HCT116 (cell line): ENCODE data around the gene MYLK4. TPM values are rescaled to one million over a fixed set of nuclear protein-coding genes. Genes with fewer than 3 reads are reported as not detected.

Experiments used
- ATAC-seq: fragments of 200-7000 bp; cut with Tn5 transposase; 2 replicates; pipeline ENCODE4 v1.9.1; 2020; ENCODE audit warnings: mild to moderate bottlenecking, moderate library complexity
- BruUV-seq: library from RNA; stranded (reverse); fragments of 400-500 nt; replicated peaks from 2 replicates; lab custom pipeline; 2021; lab: Mats Ljungman, UMichigan
- CTCF ChIA-PET: fragments of 300-600 bp; sonication (Branson Sonifier 250); formaldehyde crosslinking; loops from one replicate; lab custom pipeline; 2021; ENCODE audit warnings: antibody characterized with exemption; lab: Charles Lee
- POLR2A ChIA-PET: fragments of 300-600, 350-600 bp; sonication (Branson Sonifier 250); formaldehyde crosslinking; loops from one replicate; lab custom pipeline; 2021; ENCODE audit warnings: antibody characterized with exemption; lab: Charles Lee
- RAD21 ChIA-PET, 2 experiments: fragments of 300-600 bp; sonication (Branson Sonifier 250); formaldehyde crosslinking; loops; one replicate each; lab custom pipeline; 2023; ENCODE audit warnings: low total read pairs in 2 of 2; ENCODE audit not compliant: uncharacterized antibody in 2 of 2, unreplicated experiment in 2 of 2, low non-redundant PET in 1 of 2; lab: Charles Lee
- DNase-seq: peaks from one replicate; pipeline ENCODE4 v3.0.0-alpha.2; 2010; ENCODE audit warnings: low read depth, low spot score
- H2AFZ ChIP-seq: fragments of 200-600 bp; shearing (Covaris generic), sonication (generic); 2 replicates; pipeline ENCODE4 v1.6.1; 2017; ENCODE audit warnings: low read depth, mixed run types, mixed read lengths, antibody characterized with exemption, low read length; ENCODE audit not compliant: poor library complexity, severe bottlenecking
- H3K27ac ChIP-seq: 2 replicates; pipeline ENCODE4 v1.5.1; 2012; ENCODE audit warnings: low read depth, low read length
- H3K27me3 ChIP-seq: fragments of 200-600 bp; sonication (generic); 2 replicates; pipeline ENCODE4 v1.6.1; 2016; ENCODE audit warnings: mixed run types, low read length, mixed read lengths; ENCODE audit not compliant: insufficient read depth
- H3K36me3 ChIP-seq, 2 experiments: fragments of 200-500 bp in 1 of 2; fragments of 200-600 bp in 1 of 2; sonication (Bioruptor generic) in 1 of 2; sonication (generic) in 1 of 2; 2 replicates each; pipeline versions ENCODE4 v1.5.1 to v1.6.1; 2014 to 2016; ENCODE audit warnings: low read length in 2 of 2, inconsistent platforms in 1 of 2, mixed read lengths in 1 of 2, mixed run types in 1 of 2; ENCODE audit not compliant: insufficient read depth in 2 of 2, control insufficient read depth in 1 of 2
- H3K4me1 ChIP-seq, 2 experiments: fragments of 200-600 bp in 1 of 2; sonication (generic) in 1 of 2; 2 replicates each; pipeline versions ENCODE4 v1.5.1 to v1.6.1; 2012 to 2017; ENCODE audit warnings: low read length in 2 of 2, inconsistent platforms in 1 of 2, mild to moderate bottlenecking in 1 of 2, mixed read lengths in 1 of 2, mixed run types in 1 of 2, moderate library complexity in 1 of 2; ENCODE audit not compliant: insufficient read depth in 2 of 2, control insufficient read depth in 1 of 2
- H3K4me2 ChIP-seq: fragments of 200-600 bp; sonication (generic); 2 replicates; pipeline ENCODE4 v1.6.1; 2017; ENCODE audit warnings: mixed run types, low read length, mixed read lengths
- H3K4me3 ChIP-seq, 2 experiments: fragments of 200-600 bp in 1 of 2; sonication (generic) in 1 of 2; replicated peaks in 1 of 2; 2 replicates each; pipeline ENCODE4 v1.5.1; 2011 to 2016; ENCODE audit warnings: low read length in 2 of 2, control low read depth in 1 of 2, low read depth in 1 of 2, mild to moderate bottlenecking in 1 of 2, mixed read lengths in 1 of 2, mixed run types in 1 of 2
- H3K79me2 ChIP-seq: fragments of 200-600 bp; sonication (generic); 2 replicates; pipeline ENCODE4 v1.6.1; 2017; ENCODE audit warnings: mild to moderate bottlenecking, mixed run types, low read length, moderate library complexity, mixed read lengths; ENCODE audit not compliant: insufficient read depth
- H3K9ac ChIP-seq: fragments of 200-600 bp; sonication (generic); 2 replicates; pipeline ENCODE4 v1.6.1; 2016; ENCODE audit warnings: low read length, mixed read lengths
- H3K9me2 ChIP-seq: fragments of 200-600 bp; sonication (generic), shearing (Covaris generic); 2 replicates; pipeline ENCODE4 v1.6.1; 2017; ENCODE audit warnings: mixed run types, mild to moderate bottlenecking, moderate library complexity; ENCODE audit not compliant: insufficient read depth
- H3K9me3 ChIP-seq, 2 experiments: fragments of 200-500 bp in 1 of 2; fragments of 200-600 bp in 1 of 2; sonication (Bioruptor generic) in 1 of 2; sonication (generic) in 1 of 2; 2 replicates each; pipeline ENCODE4 v1.6.1; 2014 to 2017; ENCODE audit warnings: low read length in 2 of 2, mixed read lengths in 2 of 2, inconsistent platforms in 1 of 2, low read depth in 1 of 2, mild to moderate bottlenecking in 1 of 2, mixed run types in 1 of 2, moderate library complexity in 1 of 2; ENCODE audit not compliant: control insufficient read depth in 1 of 2, insufficient read depth in 1 of 2
- H4K20me1 ChIP-seq: fragments of 200-600 bp; sonication (generic), shearing (Covaris generic); 2 replicates; pipeline ENCODE4 v1.6.1; 2017; ENCODE audit warnings: mixed run types, mild to moderate bottlenecking, moderate library complexity; ENCODE audit not compliant: insufficient read depth
- CBX3 ChIP-seq: IDR thresholded peaks from 2 replicates; pipeline ENCODE4 v1.6.1; 2012; ENCODE audit warnings: low read depth
- EGR1 ChIP-seq: IDR thresholded peaks from 2 replicates; pipeline ENCODE4 v1.6.1; 2012; ENCODE audit warnings: low read depth
- ELF1 ChIP-seq: IDR thresholded peaks from 2 replicates; pipeline ENCODE4 v1.6.1; 2012; ENCODE audit warnings: low read depth, borderline replicate concordance
- EZH2 ChIP-seq: fragments of 200-600 bp; sonication (generic); IDR thresholded peaks from 2 replicates; pipeline ENCODE4 v1.6.1; 2017; ENCODE audit warnings: antibody characterized with exemption, mixed run types
- JUND ChIP-seq: IDR thresholded peaks from 2 replicates; pipeline ENCODE4 v1.6.1; 2012
- POLR2A ChIP-seq: IDR thresholded peaks from 2 replicates; pipeline ENCODE4 v1.7.0; 2011; ENCODE audit warnings: borderline replicate concordance; ENCODE audit not compliant: insufficient read depth, insufficient read length; ENCODE audit errors: extremely low read depth
- POLR2AphosphoS5 ChIP-seq: IDR thresholded peaks from 2 replicates; pipeline ENCODE4 v1.6.1; 2011; ENCODE audit warnings: mild to moderate bottlenecking, low read depth, low read length, moderate library complexity
- RAD21 ChIP-seq: IDR thresholded peaks from 2 replicates; pipeline ENCODE4 v1.6.1; 2012; ENCODE audit warnings: low read depth, mild to moderate bottlenecking
- SP1 ChIP-seq: IDR thresholded peaks from 2 replicates; pipeline ENCODE4 v1.6.1; 2012; ENCODE audit warnings: low read depth
- TCF7L2 ChIP-seq: IDR thresholded peaks from 2 replicates; pipeline ENCODE4 v1.7.0; 2011; ENCODE audit warnings: borderline replicate concordance, inconsistent platforms; ENCODE audit not compliant: insufficient read depth, insufficient read length; ENCODE audit errors: extremely low read depth
- intact Hi-C: fragments of 100-400 bp; cut with micrococcal nuclease; formaldehyde crosslinking; loops from 2 replicates; pipeline ENCODE4 v1.10.0; 2022
- total RNA-seq: library from RNA; stranded (reverse); gene quantifications from one replicate; pipeline ENCODE4 v1.2.1, GENCODE V29; 2021; ENCODE audit not compliant: unreplicated experiment
- TF ChIP-seq, protein P1 (sequence below): IDR thresholded peaks from 2 replicates; pipeline ENCODE4 v1.6.1; 2012

The MYLK4 gene
- total RNA-seq, 1 experiment from 2014 or later = 0.27 TPM

DNA sequence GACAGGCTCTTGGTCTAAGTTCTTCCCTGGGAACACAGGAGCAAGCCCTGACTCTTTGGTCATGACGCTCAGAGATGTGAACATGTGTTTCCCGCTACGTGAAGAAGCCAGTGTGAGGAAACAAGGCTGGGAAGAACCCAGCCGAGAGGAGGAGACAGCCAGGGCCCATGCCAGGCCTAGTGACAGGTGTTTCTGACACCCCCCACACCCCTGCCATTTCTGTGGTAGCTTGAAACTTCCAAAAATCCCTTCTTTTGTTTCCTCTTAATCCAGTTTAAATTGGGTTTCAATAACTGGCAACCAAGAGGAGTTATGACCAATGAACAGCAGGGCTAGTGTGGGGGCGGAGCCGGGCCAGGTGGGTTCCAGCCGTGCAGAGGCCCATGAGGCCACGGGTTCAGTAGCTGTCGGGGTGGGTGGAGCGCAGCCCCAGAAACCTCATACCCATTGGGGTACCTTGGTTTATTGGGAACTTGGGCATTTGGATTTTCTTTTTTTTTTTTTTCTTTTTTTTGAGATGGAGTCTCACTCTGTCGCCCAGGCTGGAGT is 47.9 kb upstream of the MYLK4 start (continued):
- TF ChIP-seq POLR2A (no peak), RAD21 (no peak), SP1 (no peak), EGR1 (no peak), TCF7L2 (no peak), EZH2 (no peak)
- TF ChIP-seq, all 23 proteins: peak for 0

DNA sequence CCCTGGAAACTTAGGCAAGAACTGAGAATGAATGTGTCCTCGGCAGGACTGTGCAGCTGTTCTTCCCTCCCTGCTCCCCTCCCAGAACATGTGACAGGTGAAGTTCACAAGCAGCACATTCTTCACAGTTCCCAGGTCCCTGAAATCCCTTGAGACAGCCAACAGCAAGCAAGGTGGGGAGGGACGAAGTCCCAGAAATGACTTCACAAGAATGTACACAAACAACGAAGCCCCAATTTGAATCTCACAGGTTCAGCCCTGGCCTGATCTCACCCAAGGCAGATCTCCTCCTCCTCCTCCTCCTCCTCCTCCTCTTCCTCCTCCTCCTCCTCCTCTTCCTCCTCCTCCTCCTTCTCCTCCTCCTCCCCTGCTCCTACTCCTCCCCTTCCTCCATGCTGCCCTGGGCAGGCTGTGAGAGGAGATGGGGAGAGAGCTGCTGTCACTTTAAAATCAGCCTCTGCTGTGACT is 46.9 kb upstream of the MYLK4 start:
- CTCF ChIA-PET = no interaction called here
- H3K27me3 ChIP-seq = no peaks in the 10 kb centered on the region
- no peak overlapping the region for H3K4me3 ChIP-seq
- RAD21 ChIA-PET = interaction anchor here in 1 of 2 experiments (0.6 kb wide), 1 partner anchor 359 kb away, joined by 4 read pairs; no protein-coding TSS in a partner anchor
- H3K79me2 ChIP-seq = no peaks in the 10 kb centered on the region
- no peak overlapping the region for H3K27ac ChIP-seq
- peaks cover 2 to 57% of the 10 kb centered on the region in 2 experiments; a peak in 3 of 4 replicates for H3K4me1 ChIP-seq
- H3K9ac ChIP-seq = no peak overlapping the region
- intact Hi-C loops = no loop called here
- POLR2A ChIA-PET = no interaction called here
- no peaks in the 10 kb centered on the region for H4K20me1 ChIP-seq
- H2AFZ ChIP-seq = no peak overlapping the region
- no peak overlapping the region for H3K4me2 ChIP-seq
- no peaks in the 10 kb centered on the region for H3K9me3 ChIP-seq
- H3K9me2 ChIP-seq = no peaks in the 10 kb centered on the region
- no peak for DNase-seq
- no peak for ATAC-seq
- no TSS peak for BruUV-seq
- no peak for TF ChIP-seq JUND
- no peak for TF ChIP-seq POLR2AphosphoS5
- TF ChIP-seq CBX3 = no peak
- TF ChIP-seq ELF1 = no peak
- no peaks in the 10 kb centered on the region for H3K36me3 ChIP-seq

DNA sequence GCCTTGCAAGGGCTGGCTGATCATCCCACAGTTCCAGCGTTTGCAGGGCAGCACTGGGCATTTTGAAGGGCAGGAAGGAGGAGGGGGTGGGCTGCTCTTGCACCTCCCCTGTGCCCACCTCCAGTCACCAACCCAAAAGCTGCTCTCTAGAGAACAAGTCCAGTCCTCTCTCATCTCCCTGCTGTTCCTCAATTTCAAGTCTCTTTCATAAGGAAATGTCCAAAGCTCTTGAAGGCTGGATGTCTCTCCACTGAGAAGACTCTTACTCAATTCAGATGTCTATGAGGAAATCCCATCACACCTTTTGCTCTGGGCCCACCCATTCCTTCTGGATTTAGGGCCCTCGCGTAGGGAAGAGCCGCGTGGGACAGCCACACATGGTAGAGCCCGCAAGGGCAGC is 46.1 kb upstream of the MYLK4 start:
- POLR2A ChIA-PET = no interaction called here
- no peak overlapping the region for H3K27ac ChIP-seq

More for the DNA sequence above, 46.1 kb upstream of the MYLK4 start:
- intact Hi-C loops = no loop called here
- Histone ChIP-seq H3K4me1 (peaks cover 5 to 64% of the 10 kb centered on the region in 2 experiments; a peak in 3 of 4 replicates), H3K4me3 (no peak overlapping the region), H3K9ac (no peak overlapping the region), H2AFZ (no peak overlapping the region), H3K27me3 (no peaks in the 10 kb centered on the region), H3K9me3 (no peaks in the 10 kb centered on the region), H3K9me2 (no peaks in the 10 kb centered on the region), H3K79me2 (no peaks in the 10 kb centered on the region), H4K20me1 (no peaks in the 10 kb centered on the region), H3K4me2 (no peak overlapping the region), H3K36me3 (no peaks in the 10 kb centered on the region)
- no peak for ATAC-seq
- ChIA-PET RAD21 (no interaction called here), CTCF (no interaction called here)
- no TSS peak for BruUV-seq
- TF ChIP-seq, protein P1, sequence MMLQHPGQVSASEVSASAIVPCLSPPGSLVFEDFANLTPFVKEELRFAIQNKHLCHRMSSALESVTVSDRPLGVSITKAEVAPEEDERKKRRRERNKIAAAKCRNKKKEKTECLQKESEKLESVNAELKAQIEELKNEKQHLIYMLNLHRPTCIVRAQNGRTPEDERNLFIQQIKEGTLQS = no peak
- DNase-seq = no peak
